ENCODE data around the gene MLPH. TPM values are rescaled to one million over a fixed set of nuclear protein-coding genes. Genes with fewer than 3 reads are reported as not detected.

Gene MLPH
- total and polyA plus RNA-seq, 9 of the 15 experiments (the other 6 are each of a cell fraction or from before 2014, with no cell fraction given): 0.22 TPM; not detected in 8

DNA sequence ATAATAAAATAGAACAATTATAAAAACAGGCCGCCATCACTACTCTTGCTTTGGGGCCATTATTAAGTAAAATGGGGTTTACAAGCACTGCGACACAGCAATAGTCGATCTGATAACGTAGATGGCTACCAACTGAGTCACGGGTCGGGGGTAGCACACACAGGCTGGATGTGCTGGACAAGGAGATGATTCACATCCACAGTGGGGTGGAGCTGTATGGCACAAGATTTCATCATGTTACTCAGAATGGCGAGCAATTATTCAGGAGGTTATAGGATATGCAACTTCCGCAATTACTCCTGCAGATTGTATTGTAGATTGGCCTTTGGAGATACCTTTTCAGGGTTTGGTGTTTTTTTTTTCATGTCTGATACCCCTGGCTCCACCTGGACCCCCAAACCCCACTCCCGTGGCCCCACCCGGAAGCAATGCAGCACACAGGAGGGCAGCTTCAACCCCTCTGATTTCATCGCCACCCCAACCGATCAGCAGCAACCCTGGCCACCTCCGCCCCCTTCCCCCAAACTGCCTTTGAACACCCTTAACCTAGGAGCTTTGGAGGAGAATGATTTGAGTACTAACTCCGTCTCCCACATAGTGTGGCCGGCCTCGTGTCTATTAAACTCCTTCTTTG, 21.4 kb upstream of the MLPH start (continued):
- TF ChIP-seq, protein P1, sequence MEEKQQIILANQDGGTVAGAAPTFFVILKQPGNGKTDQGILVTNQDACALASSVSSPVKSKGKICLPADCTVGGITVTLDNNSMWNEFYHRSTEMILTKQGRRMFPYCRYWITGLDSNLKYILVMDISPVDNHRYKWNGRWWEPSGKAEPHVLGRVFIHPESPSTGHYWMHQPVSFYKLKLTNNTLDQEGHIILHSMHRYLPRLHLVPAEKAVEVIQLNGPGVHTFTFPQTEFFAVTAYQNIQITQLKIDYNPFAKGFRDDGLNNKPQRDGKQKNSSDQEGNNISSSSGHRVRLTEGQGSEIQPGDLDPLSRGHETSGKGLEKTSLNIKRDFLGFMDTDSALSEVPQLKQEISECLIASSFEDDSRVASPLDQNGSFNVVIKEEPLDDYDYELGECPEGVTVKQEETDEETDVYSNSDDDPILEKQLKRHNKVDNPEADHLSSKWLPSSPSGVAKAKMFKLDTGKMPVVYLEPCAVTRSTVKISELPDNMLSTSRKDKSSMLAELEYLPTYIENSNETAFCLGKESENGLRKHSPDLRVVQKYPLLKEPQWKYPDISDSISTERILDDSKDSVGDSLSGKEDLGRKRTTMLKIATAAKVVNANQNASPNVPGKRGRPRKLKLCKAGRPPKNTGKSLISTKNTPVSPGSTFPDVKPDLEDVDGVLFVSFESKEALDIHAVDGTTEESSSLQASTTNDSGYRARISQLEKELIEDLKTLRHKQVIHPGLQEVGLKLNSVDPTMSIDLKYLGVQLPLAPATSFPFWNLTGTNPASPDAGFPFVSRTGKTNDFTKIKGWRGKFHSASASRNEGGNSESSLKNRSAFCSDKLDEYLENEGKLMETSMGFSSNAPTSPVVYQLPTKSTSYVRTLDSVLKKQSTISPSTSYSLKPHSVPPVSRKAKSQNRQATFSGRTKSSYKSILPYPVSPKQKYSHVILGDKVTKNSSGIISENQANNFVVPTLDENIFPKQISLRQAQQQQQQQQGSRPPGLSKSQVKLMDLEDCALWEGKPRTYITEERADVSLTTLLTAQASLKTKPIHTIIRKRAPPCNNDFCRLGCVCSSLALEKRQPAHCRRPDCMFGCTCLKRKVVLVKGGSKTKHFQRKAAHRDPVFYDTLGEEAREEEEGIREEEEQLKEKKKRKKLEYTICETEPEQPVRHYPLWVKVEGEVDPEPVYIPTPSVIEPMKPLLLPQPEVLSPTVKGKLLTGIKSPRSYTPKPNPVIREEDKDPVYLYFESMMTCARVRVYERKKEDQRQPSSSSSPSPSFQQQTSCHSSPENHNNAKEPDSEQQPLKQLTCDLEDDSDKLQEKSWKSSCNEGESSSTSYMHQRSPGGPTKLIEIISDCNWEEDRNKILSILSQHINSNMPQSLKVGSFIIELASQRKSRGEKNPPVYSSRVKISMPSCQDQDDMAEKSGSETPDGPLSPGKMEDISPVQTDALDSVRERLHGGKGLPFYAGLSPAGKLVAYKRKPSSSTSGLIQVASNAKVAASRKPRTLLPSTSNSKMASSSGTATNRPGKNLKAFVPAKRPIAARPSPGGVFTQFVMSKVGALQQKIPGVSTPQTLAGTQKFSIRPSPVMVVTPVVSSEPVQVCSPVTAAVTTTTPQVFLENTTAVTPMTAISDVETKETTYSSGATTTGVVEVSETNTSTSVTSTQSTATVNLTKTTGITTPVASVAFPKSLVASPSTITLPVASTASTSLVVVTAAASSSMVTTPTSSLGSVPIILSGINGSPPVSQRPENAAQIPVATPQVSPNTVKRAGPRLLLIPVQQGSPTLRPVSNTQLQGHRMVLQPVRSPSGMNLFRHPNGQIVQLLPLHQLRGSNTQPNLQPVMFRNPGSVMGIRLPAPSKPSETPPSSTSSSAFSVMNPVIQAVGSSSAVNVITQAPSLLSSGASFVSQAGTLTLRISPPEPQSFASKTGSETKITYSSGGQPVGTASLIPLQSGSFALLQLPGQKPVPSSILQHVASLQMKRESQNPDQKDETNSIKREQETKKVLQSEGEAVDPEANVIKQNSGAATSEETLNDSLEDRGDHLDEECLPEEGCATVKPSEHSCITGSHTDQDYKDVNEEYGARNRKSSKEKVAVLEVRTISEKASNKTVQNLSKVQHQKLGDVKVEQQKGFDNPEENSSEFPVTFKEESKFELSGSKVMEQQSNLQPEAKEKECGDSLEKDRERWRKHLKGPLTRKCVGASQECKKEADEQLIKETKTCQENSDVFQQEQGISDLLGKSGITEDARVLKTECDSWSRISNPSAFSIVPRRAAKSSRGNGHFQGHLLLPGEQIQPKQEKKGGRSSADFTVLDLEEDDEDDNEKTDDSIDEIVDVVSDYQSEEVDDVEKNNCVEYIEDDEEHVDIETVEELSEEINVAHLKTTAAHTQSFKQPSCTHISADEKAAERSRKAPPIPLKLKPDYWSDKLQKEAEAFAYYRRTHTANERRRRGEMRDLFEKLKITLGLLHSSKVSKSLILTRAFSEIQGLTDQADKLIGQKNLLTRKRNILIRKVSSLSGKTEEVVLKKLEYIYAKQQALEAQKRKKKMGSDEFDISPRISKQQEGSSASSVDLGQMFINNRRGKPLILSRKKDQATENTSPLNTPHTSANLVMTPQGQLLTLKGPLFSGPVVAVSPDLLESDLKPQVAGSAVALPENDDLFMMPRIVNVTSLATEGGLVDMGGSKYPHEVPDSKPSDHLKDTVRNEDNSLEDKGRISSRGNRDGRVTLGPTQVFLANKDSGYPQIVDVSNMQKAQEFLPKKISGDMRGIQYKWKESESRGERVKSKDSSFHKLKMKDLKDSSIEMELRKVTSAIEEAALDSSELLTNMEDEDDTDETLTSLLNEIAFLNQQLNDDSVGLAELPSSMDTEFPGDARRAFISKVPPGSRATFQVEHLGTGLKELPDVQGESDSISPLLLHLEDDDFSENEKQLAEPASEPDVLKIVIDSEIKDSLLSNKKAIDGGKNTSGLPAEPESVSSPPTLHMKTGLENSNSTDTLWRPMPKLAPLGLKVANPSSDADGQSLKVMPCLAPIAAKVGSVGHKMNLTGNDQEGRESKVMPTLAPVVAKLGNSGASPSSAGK (IDR thresholded peaks at IDR 0.05): peak; percentile 54; the same call in 1 of the 2 replicates
- TF ChIP-seq ZNF347 (CRISPR knock-in tag; IDR thresholded peaks at IDR 0.05; ENCODE audit: low read depth) (no peak), MXD1 (CRISPR knock-in tag; IDR thresholded peaks at IDR 0.05; ENCODE audit: borderline replicate concordance, poor library complexity, severe bottlenecking) (no peak), TFAP4 (CRISPR knock-in tag; IDR thresholded peaks at IDR 0.05; ENCODE audit: borderline replicate concordance) (no peak), SLC30A9 (CRISPR knock-in tag; IDR thresholded peaks at IDR 0.05) (no peak), HMBOX1 (IDR thresholded peaks at IDR 0.05) (no peak), PRMT5 (CRISPR knock-in tag; IDR thresholded peaks at IDR 0.05) (no peak), TEAD1 (CRISPR knock-in tag; IDR thresholded peaks at IDR 0.05) (no peak), KAT2B (IDR thresholded peaks at IDR 0.05; ENCODE audit: low read depth, low read length) (no peak), ZNF76 (CRISPR knock-in tag; IDR thresholded peaks at IDR 0.05; ENCODE audit: borderline replicate concordance) (no peak)

Measured in K562 (cell line).